Lower leg skin (tissue), 3 donors: ENCODE data around the gene MYRIP.

Source experiments
- POLR2A ChIP-seq, 2 donors: fragments of 450-650 bp; IDR thresholded peaks; one replicate each; pipeline ENCODE4 v1.6.1; 2016 to 2017; ENCODE audit warnings: antibody characterized with exemption in 2 of 2, mild to moderate bottlenecking in 1 of 2, moderate library complexity in 1 of 2
- TF ChIP-seq, protein P1 (sequence below), 3 donors: fragments of 450-650 bp; IDR thresholded peaks; one replicate each; pipeline ENCODE4 v1.5.1; 2016; ENCODE audit warnings: antibody characterized with exemption in 3 of 3, mild to moderate bottlenecking in 3 of 3, moderate library complexity in 2 of 3

DNA sequence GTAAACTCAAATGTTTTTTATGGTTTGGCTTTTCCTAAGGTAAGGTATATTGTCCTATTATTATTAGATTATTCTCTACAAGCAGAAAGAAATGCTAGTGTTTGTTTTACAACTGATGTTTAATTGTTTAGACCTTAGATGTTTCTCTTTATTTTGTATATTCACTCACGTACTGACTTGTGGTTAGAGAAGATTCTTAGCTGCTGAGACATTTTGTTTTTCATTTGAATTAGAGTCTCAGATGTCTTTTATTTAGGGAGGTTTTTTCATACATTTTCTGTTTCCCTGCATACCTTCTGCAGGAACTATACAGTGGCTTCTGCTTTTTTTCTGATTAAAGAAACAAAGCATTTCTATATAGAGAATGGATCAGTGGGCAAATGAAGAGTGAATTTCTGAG, 110.9 kb downstream of the MYRIP start:
- TF ChIP-seq, protein P1, sequence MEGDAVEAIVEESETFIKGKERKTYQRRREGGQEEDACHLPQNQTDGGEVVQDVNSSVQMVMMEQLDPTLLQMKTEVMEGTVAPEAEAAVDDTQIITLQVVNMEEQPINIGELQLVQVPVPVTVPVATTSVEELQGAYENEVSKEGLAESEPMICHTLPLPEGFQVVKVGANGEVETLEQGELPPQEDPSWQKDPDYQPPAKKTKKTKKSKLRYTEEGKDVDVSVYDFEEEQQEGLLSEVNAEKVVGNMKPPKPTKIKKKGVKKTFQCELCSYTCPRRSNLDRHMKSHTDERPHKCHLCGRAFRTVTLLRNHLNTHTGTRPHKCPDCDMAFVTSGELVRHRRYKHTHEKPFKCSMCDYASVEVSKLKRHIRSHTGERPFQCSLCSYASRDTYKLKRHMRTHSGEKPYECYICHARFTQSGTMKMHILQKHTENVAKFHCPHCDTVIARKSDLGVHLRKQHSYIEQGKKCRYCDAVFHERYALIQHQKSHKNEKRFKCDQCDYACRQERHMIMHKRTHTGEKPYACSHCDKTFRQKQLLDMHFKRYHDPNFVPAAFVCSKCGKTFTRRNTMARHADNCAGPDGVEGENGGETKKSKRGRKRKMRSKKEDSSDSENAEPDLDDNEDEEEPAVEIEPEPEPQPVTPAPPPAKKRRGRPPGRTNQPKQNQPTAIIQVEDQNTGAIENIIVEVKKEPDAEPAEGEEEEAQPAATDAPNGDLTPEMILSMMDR (IDR thresholded peaks at IDR 0.05): no peak
- no peak for TF ChIP-seq POLR2A (IDR thresholded peaks at IDR 0.05)
